ENCODE measurements around the gene SOBP.

Gene SOBP

DNA sequence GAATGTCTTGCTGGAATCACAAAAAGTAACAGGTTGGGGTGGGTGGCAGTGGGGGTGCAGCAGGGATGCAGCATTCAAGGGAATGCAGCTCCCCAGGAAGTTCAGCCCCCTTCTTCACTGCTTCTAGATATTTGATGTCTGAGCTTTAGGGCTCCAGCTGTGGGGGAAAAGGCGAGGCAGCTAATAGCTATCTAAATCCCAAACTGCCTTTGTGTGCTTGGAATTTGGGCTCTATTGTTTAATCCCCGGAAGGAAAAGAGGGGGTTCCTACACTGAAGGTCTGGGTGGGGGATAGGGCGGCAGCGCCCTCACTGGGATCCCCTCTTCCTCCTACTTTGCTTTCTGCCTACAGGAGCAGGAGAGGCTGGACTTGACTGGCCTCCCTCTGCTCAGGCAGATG is 116.5 kb downstream of the SOBP start:
- Histone ChIP-seq H3K27ac (ENCODE audit: low read length) (no peak overlapping the region), H4K20me1 (ENCODE audit: insufficient read depth, low read length) (no peaks in the 10 kb centered on the region), H3K36me3 (ENCODE audit: insufficient read depth, low read length) (no peaks in the 10 kb centered on the region), H3K9ac (ENCODE audit: low read depth, low read length) (no peak overlapping the region), H3K9me3 (ENCODE audit: insufficient read depth, low read length, severe bottlenecking) (no peaks in the 10 kb centered on the region), H3K79me2 (ENCODE audit: insufficient read depth, low read length) (no peaks in the 10 kb centered on the region), H3K4me3 (ENCODE audit: low read depth in 1 of 2, low read length in 2 of 2) (no peak overlapping the region), H3K4me2 (ENCODE audit: insufficient read depth, low read length) (no peak overlapping the region), H3K4me1 (ENCODE audit: insufficient read depth, low read length) (no peaks in the 10 kb centered on the region), H3K27me3 (ENCODE audit: insufficient read depth, low read length, poor library complexity) (no peaks in the 10 kb centered on the region), H2AFZ (ENCODE audit: low read depth, low read length) (no peak overlapping the region)
- ATAC-seq (ENCODE audit: insufficient read depth, low read depth) (no peak), DNase-seq (no peak)
- TF ChIP-seq EZH2 (IDR thresholded peaks at IDR 0.05; ENCODE audit: borderline replicate concordance, low read depth, low read length, severe bottlenecking) = no peak
- TF ChIP-seq, protein P1, sequence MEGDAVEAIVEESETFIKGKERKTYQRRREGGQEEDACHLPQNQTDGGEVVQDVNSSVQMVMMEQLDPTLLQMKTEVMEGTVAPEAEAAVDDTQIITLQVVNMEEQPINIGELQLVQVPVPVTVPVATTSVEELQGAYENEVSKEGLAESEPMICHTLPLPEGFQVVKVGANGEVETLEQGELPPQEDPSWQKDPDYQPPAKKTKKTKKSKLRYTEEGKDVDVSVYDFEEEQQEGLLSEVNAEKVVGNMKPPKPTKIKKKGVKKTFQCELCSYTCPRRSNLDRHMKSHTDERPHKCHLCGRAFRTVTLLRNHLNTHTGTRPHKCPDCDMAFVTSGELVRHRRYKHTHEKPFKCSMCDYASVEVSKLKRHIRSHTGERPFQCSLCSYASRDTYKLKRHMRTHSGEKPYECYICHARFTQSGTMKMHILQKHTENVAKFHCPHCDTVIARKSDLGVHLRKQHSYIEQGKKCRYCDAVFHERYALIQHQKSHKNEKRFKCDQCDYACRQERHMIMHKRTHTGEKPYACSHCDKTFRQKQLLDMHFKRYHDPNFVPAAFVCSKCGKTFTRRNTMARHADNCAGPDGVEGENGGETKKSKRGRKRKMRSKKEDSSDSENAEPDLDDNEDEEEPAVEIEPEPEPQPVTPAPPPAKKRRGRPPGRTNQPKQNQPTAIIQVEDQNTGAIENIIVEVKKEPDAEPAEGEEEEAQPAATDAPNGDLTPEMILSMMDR (IDR thresholded peaks at IDR 0.05; ENCODE audit: borderline replicate concordance, extremely low read depth, low read length, poor library complexity, severe bottlenecking) = no peak

GRCh38 chr6:107607116-107607515 is 117.2 kb downstream of the SOBP start:
- no peak overlapping the region for H2AFZ ChIP-seq (ENCODE audit: low read depth, low read length)
- ATAC-seq (ENCODE audit: insufficient read depth, low read depth) = no peak
- H3K4me2 ChIP-seq (ENCODE audit: insufficient read depth, low read length) = no peak overlapping the region
- H3K36me3 ChIP-seq (ENCODE audit: insufficient read depth, low read length) = no peaks in the 10 kb centered on the region
- no peaks in the 10 kb centered on the region for H3K79me2 ChIP-seq (ENCODE audit: insufficient read depth, low read length)
- TF ChIP-seq, protein P1 (IDR thresholded peaks at IDR 0.05; ENCODE audit: borderline replicate concordance, extremely low read depth, low read length, poor library complexity, severe bottlenecking) = no peak
- no peak overlapping the region for H3K27ac ChIP-seq (ENCODE audit: low read length)
- no peaks in the 10 kb centered on the region for H3K27me3 ChIP-seq (ENCODE audit: insufficient read depth, low read length, poor library complexity)
- no peaks in the 10 kb centered on the region for H4K20me1 ChIP-seq (ENCODE audit: insufficient read depth, low read length)
- no peak for DNase-seq
- no peak overlapping the region for H3K9ac ChIP-seq (ENCODE audit: low read depth, low read length)
- H3K9me3 ChIP-seq (ENCODE audit: insufficient read depth, low read length, severe bottlenecking) = no peaks in the 10 kb centered on the region
- no peak overlapping the region for H3K4me3 ChIP-seq (ENCODE audit: low read depth in 1 of 2, low read length in 2 of 2)
- H3K4me1 ChIP-seq (ENCODE audit: insufficient read depth, low read length) = no peaks in the 10 kb centered on the region

- no peaks in the 10 kb centered on the region for H3K36me3 ChIP-seq (ENCODE audit: insufficient read depth, low read length)
- H3K4me2 ChIP-seq (ENCODE audit: insufficient read depth, low read length) = no peak overlapping the region
- DNase-seq = no peak
- ATAC-seq (ENCODE audit: insufficient read depth, low read depth) = no peak
- H2AFZ ChIP-seq (ENCODE audit: low read depth, low read length) = no peak overlapping the region
- TF ChIP-seq EZH2 (IDR thresholded peaks at IDR 0.05; ENCODE audit: borderline replicate concordance, low read depth, low read length, severe bottlenecking) = no peak
- TF ChIP-seq, protein P1 (IDR thresholded peaks at IDR 0.05; ENCODE audit: borderline replicate concordance, extremely low read depth, low read length, poor library complexity, severe bottlenecking) = no peak
- no peak overlapping the region for H3K9ac ChIP-seq (ENCODE audit: low read depth, low read length)
- H3K79me2 ChIP-seq (ENCODE audit: insufficient read depth, low read length) = no peaks in the 10 kb centered on the region
- H3K27me3 ChIP-seq (ENCODE audit: insufficient read depth, low read length, poor library complexity) = no peaks in the 10 kb centered on the region
- H3K4me3 ChIP-seq (ENCODE audit: low read depth in 1 of 2, low read length in 2 of 2) = no peak overlapping the region
- no peaks in the 10 kb centered on the region for H3K9me3 ChIP-seq (ENCODE audit: insufficient read depth, low read length, severe bottlenecking)
- H4K20me1 ChIP-seq (ENCODE audit: insufficient read depth, low read length) = no peaks in the 10 kb centered on the region
- no peaks in the 10 kb centered on the region for H3K4me1 ChIP-seq (ENCODE audit: insufficient read depth, low read length)
- H3K27ac ChIP-seq (ENCODE audit: low read length) = no peak overlapping the region
Measured at GRCh38 chr6:107611094-107611810, 121.3 kb downstream of the SOBP start.
